HG03039 (cell line): Measurements from ENCODE around the gene MVD.
"Not testable (repeated sequence)": the region's sequence is repeated elsewhere in the genome, so short reads cannot be mapped to it uniquely, and the experiment has no call there.

Source experiments
- ATAC-seq: cut with Tn5 transposase; IDR thresholded peaks from one replicate; pipeline ENCODE4 v1.9.1; 2021; ENCODE audit warnings: mild to moderate bottlenecking, moderate library complexity; ENCODE audit not compliant: unreplicated experiment

Gene MVD

DNA sequence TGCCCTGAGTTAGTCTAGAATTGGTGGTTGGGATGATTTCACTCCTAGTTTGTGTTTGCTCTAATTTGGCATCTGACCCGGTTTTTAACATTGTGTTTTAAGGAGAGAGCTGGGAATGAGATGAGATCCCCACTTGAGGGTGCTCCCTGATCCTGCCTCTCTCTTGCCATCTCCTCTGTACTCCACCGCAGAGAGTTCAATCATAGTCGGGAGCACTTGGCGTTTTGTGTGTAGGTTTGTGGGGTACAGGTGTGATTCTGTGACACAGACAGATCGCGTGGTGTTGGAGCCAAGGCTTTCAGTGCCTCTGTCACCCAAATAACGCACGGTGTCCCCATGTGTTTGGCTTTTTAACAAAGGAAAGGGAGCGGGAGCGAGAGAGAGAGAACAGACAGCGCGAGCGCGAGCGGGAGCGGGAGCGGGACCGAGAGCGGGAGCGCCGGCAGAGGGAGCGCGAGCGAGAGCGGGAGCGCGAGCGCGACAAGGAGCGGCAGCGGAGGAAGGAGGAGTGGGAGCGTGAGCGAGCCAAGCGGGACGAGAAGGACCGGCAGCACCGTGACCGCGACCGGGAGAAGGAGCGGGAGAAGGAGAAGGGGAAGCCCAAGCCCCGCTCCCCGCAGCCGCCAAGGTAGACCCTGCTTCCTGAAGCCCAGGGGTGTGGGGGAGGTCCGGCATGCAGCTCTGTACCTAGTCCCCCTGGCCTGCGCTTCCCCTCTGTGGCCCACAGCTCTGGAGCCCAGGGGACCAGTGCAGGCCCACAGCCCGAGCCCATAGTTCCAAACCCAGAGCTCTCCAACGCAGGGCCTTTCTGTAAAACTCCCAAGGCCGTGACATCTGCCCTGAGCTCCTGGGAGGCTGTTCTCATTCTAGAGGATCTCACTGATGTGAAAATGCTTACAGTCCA, 51.7 kb downstream of the MVD start:
- ATAC-seq = no peak

DNA sequence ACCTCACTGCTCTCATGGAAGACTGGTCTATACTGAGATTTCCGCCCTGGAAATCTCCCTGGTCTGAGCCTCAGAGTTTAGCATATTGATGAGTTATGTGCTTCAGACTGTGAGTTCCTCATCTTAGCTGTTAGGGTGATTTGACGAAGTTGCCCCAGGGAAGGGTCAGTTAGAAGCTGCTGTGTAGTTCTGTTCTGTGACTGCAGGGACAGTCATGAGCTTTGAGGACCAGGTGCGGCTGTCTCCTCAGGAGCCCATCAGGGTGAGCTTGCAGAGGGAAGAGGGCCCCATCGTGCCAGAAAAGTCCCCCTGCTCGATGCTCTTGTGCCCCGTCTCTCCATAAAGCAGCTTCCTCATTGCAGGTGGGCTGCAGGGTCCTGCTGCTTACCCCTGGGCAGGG, 52.8 kb downstream of the MVD start:
- no peak for ATAC-seq

DNA sequence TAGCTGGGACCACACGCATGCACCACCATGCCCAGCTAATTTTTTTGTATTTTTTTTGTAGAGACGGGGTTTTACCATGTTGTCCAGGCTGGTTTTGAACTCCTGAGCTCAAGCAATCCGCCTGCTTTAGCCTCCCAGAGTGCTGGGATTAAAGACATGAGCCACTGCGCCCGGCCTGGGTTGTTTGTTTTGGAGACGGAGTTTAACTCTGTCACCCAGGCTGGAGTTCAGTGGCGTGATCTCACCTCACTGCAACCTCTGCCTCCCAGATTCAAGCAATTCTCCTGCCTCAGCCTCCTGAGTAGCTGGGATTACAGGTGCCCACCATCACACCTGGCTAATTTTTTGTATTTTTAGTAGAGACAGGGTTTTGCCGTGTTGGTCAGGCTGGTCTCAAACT, 53.5 kb downstream of the MVD start:
- not testable (repeated sequence) for ATAC-seq

DNA sequence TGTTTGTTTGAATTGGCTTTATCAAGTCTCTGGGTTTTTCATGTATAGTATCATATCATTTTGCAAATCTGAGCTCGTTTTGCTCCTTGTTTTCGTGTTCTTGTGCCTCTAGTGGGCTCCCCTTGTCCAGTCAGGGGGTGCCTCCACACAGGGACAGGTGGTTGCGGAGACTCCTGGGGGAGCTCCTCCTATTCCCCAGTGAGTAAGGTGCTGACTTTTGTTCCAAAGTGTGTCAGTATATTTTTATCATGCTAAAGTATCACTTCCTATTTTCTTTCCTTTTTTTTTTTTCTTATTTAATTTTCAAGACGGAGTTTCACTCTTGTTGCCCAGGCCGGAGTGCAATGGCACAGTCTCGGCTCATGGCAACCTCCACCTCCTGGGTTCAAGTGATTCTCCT, 54.8 kb downstream of the MVD start:
- no peak for ATAC-seq

DNA sequence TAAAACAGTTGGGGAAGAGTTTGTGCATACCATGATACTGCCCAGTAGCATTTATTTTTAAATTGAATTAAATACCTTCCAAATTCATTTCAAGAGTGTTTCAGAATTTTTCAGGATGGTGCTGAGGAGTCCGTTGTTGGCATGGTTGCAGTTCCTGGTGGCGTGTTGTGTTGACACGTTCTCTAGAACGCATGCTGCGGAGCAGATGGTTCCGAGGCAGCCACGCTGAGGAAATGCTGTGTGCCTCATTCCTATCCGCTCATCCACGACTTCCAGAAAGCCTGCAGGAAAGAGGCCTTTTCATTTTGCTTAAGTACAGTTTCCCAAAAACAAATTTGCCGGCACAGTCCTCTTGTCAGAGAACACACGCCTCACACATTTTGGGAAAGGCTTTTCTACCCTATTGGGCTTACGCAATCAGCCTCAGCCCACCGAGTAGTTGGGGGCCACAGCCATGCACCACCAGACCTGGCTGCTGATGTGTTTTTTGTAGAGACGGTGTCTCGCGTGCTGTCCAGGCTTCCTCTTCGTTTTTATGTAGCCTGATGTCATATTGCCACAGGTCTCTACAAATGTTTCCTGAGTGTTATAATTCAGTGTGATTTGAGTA, 56.6 kb downstream of the MVD start:
- ATAC-seq = no peak

DNA sequence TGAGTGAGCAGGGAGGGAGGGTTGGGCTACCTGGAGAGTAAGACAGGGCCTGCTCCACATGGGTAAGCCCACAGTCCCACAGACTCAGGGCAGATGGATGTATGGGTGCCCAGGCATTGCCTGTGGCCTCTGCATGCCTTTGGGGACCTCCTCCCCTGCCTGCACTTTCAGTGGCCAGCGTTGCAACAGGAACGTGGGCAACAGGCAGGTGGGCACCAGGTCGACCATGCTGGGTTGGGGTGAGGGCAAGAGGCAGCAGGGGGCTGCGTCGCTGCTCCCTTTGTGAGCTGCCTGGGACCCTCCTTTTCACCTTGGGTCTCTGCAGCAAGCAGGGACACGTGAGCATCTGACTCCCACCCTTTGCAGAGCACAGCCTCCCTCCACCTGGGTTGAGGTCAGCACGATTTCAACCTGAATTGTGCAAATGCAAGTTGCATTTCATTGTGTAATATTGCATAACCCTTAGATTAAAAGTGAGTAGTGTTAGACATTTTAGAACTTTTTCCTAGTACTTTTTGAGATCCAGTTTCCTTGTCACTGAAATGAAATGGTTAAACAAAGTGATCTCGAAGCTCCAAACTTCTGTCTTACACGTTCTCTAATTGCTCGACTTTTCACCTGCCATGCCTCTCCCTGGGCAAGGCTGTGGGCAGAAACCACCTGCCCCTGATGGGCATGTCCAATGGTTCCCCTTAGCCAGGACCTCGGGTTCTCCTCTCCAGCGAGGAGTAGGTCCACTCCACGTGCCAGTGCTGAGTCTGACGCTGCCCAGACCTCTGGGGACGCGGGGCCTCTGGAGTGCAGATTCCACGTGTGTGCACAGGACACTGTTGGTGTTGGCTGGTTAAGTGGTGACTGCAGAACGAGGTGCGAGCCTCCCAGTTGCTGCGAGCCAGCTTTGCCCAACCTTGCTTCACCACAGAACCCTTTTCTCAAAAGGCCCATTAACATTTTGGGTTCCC, 57.4 kb downstream of the MVD start:
- ATAC-seq = no peak

DNA sequence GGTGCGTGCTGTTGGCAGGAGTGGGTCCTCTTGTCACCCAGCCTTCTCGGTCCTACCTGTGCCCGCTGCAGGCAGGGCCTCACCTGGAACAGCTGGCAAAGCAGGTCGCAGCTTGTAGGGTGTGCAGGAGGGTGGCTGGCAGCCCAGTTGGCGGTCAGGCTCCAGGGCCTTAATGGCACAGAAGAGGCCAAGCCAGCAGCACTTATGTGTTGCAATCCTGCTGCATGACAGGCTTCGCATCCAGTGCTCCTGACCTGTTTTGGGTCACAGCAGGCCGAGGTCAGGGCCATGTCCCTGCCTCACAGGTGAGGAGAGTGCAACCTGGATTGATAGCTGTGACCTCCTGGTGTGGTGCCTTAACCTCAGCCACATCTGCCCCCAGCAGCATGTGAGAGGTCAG, 60.8 kb downstream of the MVD start:
- ATAC-seq = no peak
